Smooth muscle cell of the umbilical artery (primary cell): ENCODE results near the gene EFNB3. TPM values are rescaled to one million over a fixed set of nuclear protein-coding genes. Genes with fewer than 3 reads are reported as not detected.

Experiments
- total RNA-seq: library from RNA; depleted of rRNA; stranded (reverse); fragments of >200 nt; gene quantifications from 2 replicates; pipeline ENCODE4 v1.2.3, GENCODE V29; 2014

The EFNB3 gene
- under 0.01 and 0.23 TPM in 2 replicates for total RNA-seq

GRCh38 chr17:7704601-7705268 is at the start of gene EFNB3:
Gene EFNB3, plus strand, starts transcription at chr17:7705202. Its CDS starts 397 bp downstream, at chr17:7705599.

GRCh38 chr17:7687072-7687907 is 17.7 kb upstream of the EFNB3 start, which contains the start of gene TP53:
Gene TP53, minus strand, starts transcription at chr17:7687490. Its CDS starts 10,896 bp downstream, at chr17:7676594.

GRCh38 chr17:7687908-7688807 is 16.8 kb upstream of the EFNB3 start, which contains the start of gene WRAP53:
Gene WRAP53, plus strand, starts transcription at chr17:7688477. Its CDS starts 172 bp downstream, at chr17:7688649.

GRCh38 chr17:7716901-7717755 is 12.1 kb downstream of the EFNB3 start, which contains the start of gene DNAH2:
Gene DNAH2, plus strand, starts transcription at chr17:7717744. Its CDS starts 1,991 bp downstream, at chr17:7719735.

Other genes starting within 250 kb of the EFNB3 start
- gene ZBTB4, start 225.6 kb upstream of the EFNB3 start, total RNA-seq = 19.6 and 28.2 TPM in 2 replicates
- not detected in 2 replicates for gene SLC35G6, start 223.8 kb upstream of the EFNB3 start, total RNA-seq
- gene POLR2A, start 220.8 kb upstream of the EFNB3 start, total RNA-seq = 89.1 and 138 TPM in 2 replicates
- gene TNFSF12, start 156.1 kb upstream of the EFNB3 start, total RNA-seq = 7.4 and 16.3 TPM in 2 replicates
- gene TNFSF13, start 146.5 kb upstream of the EFNB3 start, total RNA-seq = 0.83 TPM in 1 of 2 replicates, not detected in the other
- gene SENP3, start 143.3 kb upstream of the EFNB3 start, total RNA-seq = 64.1 and 68.3 TPM in 2 replicates
- gene CD68, start 125.6 kb upstream of the EFNB3 start, total RNA-seq = 5.6 and 14.5 TPM in 2 replicates
- gene MPDU1, start 121.3 kb upstream of the EFNB3 start, total RNA-seq = 66.1 and 69.8 TPM in 2 replicates
- 0.30 and 0.32 TPM in 2 replicates for gene SOX15, start 115.1 kb upstream of the EFNB3 start, total RNA-seq
- 50.5 and 56.3 TPM in 2 replicates for gene FXR2, start 90.3 kb upstream of the EFNB3 start, total RNA-seq
- gene SAT2, start 77.4 kb upstream of the EFNB3 start, total RNA-seq = 18.7 and 37.4 TPM in 2 replicates
- gene SHBG, start 75.1 kb upstream of the EFNB3 start, total RNA-seq = 0.37 TPM in 1 of 2 replicates, not detected in the other
- gene ATP1B2, start 54.3 kb upstream of the EFNB3 start, total RNA-seq = not detected in 2 replicates
- 31.2 and 43.6 TPM in 2 replicates for gene TP53, start 17.7 kb upstream of the EFNB3 start, total RNA-seq
- gene WRAP53, start 16.7 kb upstream of the EFNB3 start, total RNA-seq = 3.0 and 4.3 TPM in 2 replicates
- under 0.01 and 0.05 TPM in 2 replicates for gene DNAH2, start 12.5 kb downstream of the EFNB3 start, total RNA-seq
- 7.1 and 10.9 TPM in 2 replicates for gene KDM6B, start 129.0 kb downstream of the EFNB3 start, total RNA-seq
- 2.1 and 4.3 TPM in 2 replicates for gene TMEM88, start 149.9 kb downstream of the EFNB3 start, total RNA-seq
- gene NAA38, start 152.4 kb downstream of the EFNB3 start, total RNA-seq = 25.0 and 85.2 TPM in 2 replicates
- gene CYB5D1, start 152.8 kb downstream of the EFNB3 start, total RNA-seq = 13.4 and 17.2 TPM in 2 replicates
- gene CHD3, start 183.6 kb downstream of the EFNB3 start, total RNA-seq = 108 and 155 TPM in 2 replicates
- gene RNF227, start 211.1 kb downstream of the EFNB3 start, total RNA-seq = 5.1 and 9.2 TPM in 2 replicates
- gene KCNAB3, start 224.7 kb downstream of the EFNB3 start, total RNA-seq = 0.59 and 0.88 TPM in 2 replicates
- 44.2 and 70.9 TPM in 2 replicates for gene TRAPPC1, start 226.7 kb downstream of the EFNB3 start, total RNA-seq
- 14.6 and 24.4 TPM in 2 replicates for gene CNTROB, start 227.0 kb downstream of the EFNB3 start, total RNA-seq